Caco-2 (cell line): ENCODE measurements around the gene ERC2. TPM values are rescaled to one million over a fixed set of nuclear protein-coding genes. Genes with fewer than 3 reads are reported as not detected.

Experiments used
- BruUV-seq: library from RNA; stranded (reverse); fragments of 400-500 nt; replicated peaks from 2 replicates; lab custom pipeline; 2021; lab: Mats Ljungman, UMichigan
- CTCF ChIA-PET: fragments of 300-600 bp; sonication (Branson Sonifier 250); formaldehyde crosslinking; loops from one replicate; lab custom pipeline; 2022; ENCODE audit warnings: antibody characterized with exemption; lab: Charles Lee
- POLR2A ChIA-PET: fragments of 300-600 bp; sonication (Branson Sonifier 250); formaldehyde crosslinking; loops from one replicate; lab custom pipeline; 2022; ENCODE audit warnings: antibody characterized with exemption; lab: Charles Lee
- DNase-seq, 2 experiments: peaks; one replicate each; pipeline versions ENCODE4 v3.0.0 to v3.0.0-alpha.2; 2020 to 2022
- H3K27me3 ChIP-seq: replicated peaks from 2 replicates; pipeline ENCODE4 v1.6.0; 2011; ENCODE audit warnings: low read length; ENCODE audit not compliant: control insufficient read depth, insufficient read depth
- H3K36me3 ChIP-seq: 2 replicates; pipeline ENCODE4 v1.5.1; 2011; ENCODE audit warnings: low read length; ENCODE audit not compliant: control insufficient read depth, insufficient read depth
- H3K4me1 ChIP-seq: fragments of 250-450 bp; sonication (Bioruptor Pico); 2 replicates; pipeline ENCODE4 v1.5.1; 2020; ENCODE audit warnings: mild to moderate bottlenecking
- H3K4me3 ChIP-seq: 2 replicates; pipeline ENCODE4 v1.5.1; 2011; ENCODE audit warnings: low read depth, mild to moderate bottlenecking, control low read depth, low read length
- H3K9me3 ChIP-seq: fragments of 250-450 bp; sonication (Bioruptor Pico); 2 replicates; pipeline ENCODE4 v1.5.1; 2020; ENCODE audit warnings: mild to moderate bottlenecking, moderate library complexity
- H3K27ac Mint-ChIP-seq: one replicate; pipeline ENCODE4 v1.8.0; 2022; ENCODE audit warnings: mixed read lengths; ENCODE audit not compliant: unreplicated experiment
- H3K27me3 Mint-ChIP-seq: one replicate; pipeline ENCODE4 v1.8.0; 2022; ENCODE audit warnings: mixed read lengths; ENCODE audit not compliant: insufficient read depth, unreplicated experiment
- H3K36me3 Mint-ChIP-seq: one replicate; pipeline ENCODE4 v1.8.0; 2022; ENCODE audit warnings: mild to moderate bottlenecking, mixed read lengths; ENCODE audit not compliant: insufficient read depth, unreplicated experiment
- H3K4me1 Mint-ChIP-seq: one replicate; pipeline ENCODE4 v1.8.0; 2022; ENCODE audit warnings: low read depth, mixed read lengths; ENCODE audit not compliant: unreplicated experiment
- H3K4me3 Mint-ChIP-seq: one replicate; pipeline ENCODE4 v1.8.0; 2022; ENCODE audit warnings: mild to moderate bottlenecking, moderate library complexity, mixed read lengths; ENCODE audit not compliant: unreplicated experiment
- H3K9me3 Mint-ChIP-seq: one replicate; pipeline ENCODE4 v1.8.0; 2022; ENCODE audit warnings: mixed read lengths; ENCODE audit not compliant: unreplicated experiment
- CTCF ChIP-seq, 2 experiments: fragments of 200-600 bp in 1 of 2; IDR thresholded peaks; 1 replicate in 1 of 2; 2 replicates in 1 of 2; pipeline versions ENCODE4 v1.5.1 to v1.8.0; 2011 to 2022; ENCODE audit warnings: antibody characterized with exemption in 1 of 2, control low read depth in 1 of 2, inconsistent platforms in 1 of 2, low read depth in 1 of 2, low read length in 1 of 2, mild to moderate bottlenecking in 1 of 2, moderate library complexity in 1 of 2; ENCODE audit not compliant: insufficient read depth in 1 of 2, severe bottlenecking in 1 of 2, unreplicated experiment in 1 of 2
- intact Hi-C: fragments of 100-400 bp; cut with micrococcal nuclease; formaldehyde crosslinking; loops from one replicate; pipeline ENCODE4 v1.10.0; 2022; ENCODE audit not compliant: unreplicated experiment
- total RNA-seq: library from RNA; stranded (reverse); gene quantifications from 2 replicates; pipeline ENCODE4 v1.2.3, GENCODE V29; 2022

The ERC2 gene
- total RNA-seq, 1 experiment from 2014 or later, result 0.54 TPM

- Histone ChIP-seq H3K4me3 (no peak overlapping the region), H3K4me1 (no peaks in the 10 kb centered on the region), H3K9me3 (no peaks in the 10 kb centered on the region), H3K36me3 (no peaks in the 10 kb centered on the region), H3K27me3 (no peaks in the 10 kb centered on the region)
- Mint-ChIP-seq H3K4me3 (no peak overlapping the region), H3K27ac (no peak overlapping the region), H3K27me3 (peaks cover 20% of the 10 kb centered on the region), H3K9me3 (no peaks in the 10 kb centered on the region), H3K36me3 (no peaks in the 10 kb centered on the region), H3K4me1 (no peaks in the 10 kb centered on the region)
- no TSS peak for BruUV-seq
- DNase-seq, result no peak
- intact Hi-C loops, result no loop called here
- ChIA-PET CTCF (no interaction called here), POLR2A (no interaction called here)
- TF ChIP-seq CTCF (IDR thresholded peaks at IDR 0.05; ENCODE audit: insufficient read depth in 1 of 2, low read depth in 1 of 2, low read length in 1 of 2, severe bottlenecking in 1 of 2, unreplicated experiment in 1 of 2), result no peak
These were observed 146.9 kb downstream of the ERC2 start for GRCh38 chr3:56321383-56321782.

- Histone ChIP-seq H3K27me3 (no peaks in the 10 kb centered on the region), H3K9me3 (no peaks in the 10 kb centered on the region), H3K4me3 (no peak overlapping the region), H3K4me1 (no peaks in the 10 kb centered on the region), H3K36me3 (no peaks in the 10 kb centered on the region)
- intact Hi-C loops, result no loop called here
- BruUV-seq, result no TSS peak
- Mint-ChIP-seq H3K9me3 (no peaks in the 10 kb centered on the region), H3K27ac (no peak overlapping the region), H3K4me1 (no peaks in the 10 kb centered on the region), H3K27me3 (peaks cover 20% of the 10 kb centered on the region), H3K36me3 (no peaks in the 10 kb centered on the region), H3K4me3 (no peak overlapping the region)
- no peak for TF ChIP-seq CTCF (IDR thresholded peaks at IDR 0.05; ENCODE audit: insufficient read depth in 1 of 2, low read depth in 1 of 2, low read length in 1 of 2, severe bottlenecking in 1 of 2, unreplicated experiment in 1 of 2)
- ChIA-PET CTCF (no interaction called here), POLR2A (no interaction called here)
- DNase-seq, result no peak
These were observed 147.4 kb downstream of the ERC2 start for GRCh38 chr3:56320883-56321282.

- no peak overlapping the region for H3K4me3 Mint-ChIP-seq
- no peaks in the 10 kb centered on the region for H3K36me3 Mint-ChIP-seq
- intact Hi-C loops, result no loop called here
- H3K4me1 Mint-ChIP-seq, result no peaks in the 10 kb centered on the region
- CTCF ChIA-PET, result no interaction called here
- DNase-seq, result no peak
- H3K4me3 ChIP-seq, result no peak overlapping the region
- no peak overlapping the region for H3K27ac Mint-ChIP-seq
- H3K9me3 ChIP-seq, result no peaks in the 10 kb centered on the region
- TF ChIP-seq CTCF (IDR thresholded peaks at IDR 0.05; ENCODE audit: insufficient read depth in 1 of 2, low read depth in 1 of 2, low read length in 1 of 2, severe bottlenecking in 1 of 2, unreplicated experiment in 1 of 2), result no peak
- POLR2A ChIA-PET, result no interaction called here
- no peaks in the 10 kb centered on the region for H3K27me3 ChIP-seq
- no TSS peak for BruUV-seq
- H3K4me1 ChIP-seq, result no peaks in the 10 kb centered on the region
- H3K36me3 ChIP-seq, result no peaks in the 10 kb centered on the region
- peaks cover 15% of the 10 kb centered on the region for H3K27me3 Mint-ChIP-seq
- H3K9me3 Mint-ChIP-seq, result no peaks in the 10 kb centered on the region
These were observed 149.4 kb downstream of the ERC2 start for GRCh38 chr3:56318891-56319290.
